Measurements from ENCODE around the gene ACP2. TPM values are rescaled to one million over a fixed set of nuclear protein-coding genes. Genes with fewer than 3 reads are reported as not detected.
A peak's percentile ranks its signal among the peaks of the same experiment; 100 is the strongest.
"Not testable (repeated sequence)": the region's sequence is repeated elsewhere in the genome, so short reads cannot be mapped to it uniquely, and the experiment has no call there.

Gene ACP2
- total RNA-seq, 1 donor from 2014 or later: 40.8 TPM

GRCh38 chr11:47192111-47192510 is 56.5 kb downstream of the ACP2 start:
- no peaks in the 10 kb centered on the region for H3K27me3 Mint-ChIP-seq (ENCODE audit: low read depth, unreplicated experiment)
- H3K36me3 Mint-ChIP-seq (ENCODE audit: low read depth, unreplicated experiment): no peaks in the 10 kb centered on the region
- no peak for DNase-seq (ENCODE audit: low read depth)
- Histone ChIP-seq H3K79me2 (ENCODE audit: insufficient read depth, low read length) (no peaks in the 10 kb centered on the region), H3K36me3 (ENCODE audit: insufficient read depth, low read length) (no peaks in the 10 kb centered on the region), H3K27me3 (ENCODE audit: insufficient read depth, low read length) (no peaks in the 10 kb centered on the region), H3K4me3 (ENCODE audit: insufficient read depth, low read depth, low read length) (no peak overlapping the region), H4K20me1 (ENCODE audit: insufficient read depth, low read length) (no peaks in the 10 kb centered on the region), H3K27ac (ENCODE audit: low read depth, low read length) (no peak overlapping the region), H3K9ac (ENCODE audit: low read length) (no peak overlapping the region), H2AFZ (ENCODE audit: low read depth, low read length) (no peak overlapping the region), H3K9me3 (ENCODE audit: insufficient read depth, low read depth, low read length) (no peaks in the 10 kb centered on the region), H3K4me1 (ENCODE audit: insufficient read depth, low read length) (peaks cover 18% of the 10 kb centered on the region), H3K4me2 (ENCODE audit: low read length) (no peak overlapping the region)
- H3K4me3 Mint-ChIP-seq (ENCODE audit: unreplicated experiment): no peak overlapping the region
- H3K9me3 Mint-ChIP-seq (ENCODE audit: unreplicated experiment): no peaks in the 10 kb centered on the region
- no peak overlapping the region for H3K27ac Mint-ChIP-seq (ENCODE audit: unreplicated experiment)
- TF ChIP-seq, protein P1, sequence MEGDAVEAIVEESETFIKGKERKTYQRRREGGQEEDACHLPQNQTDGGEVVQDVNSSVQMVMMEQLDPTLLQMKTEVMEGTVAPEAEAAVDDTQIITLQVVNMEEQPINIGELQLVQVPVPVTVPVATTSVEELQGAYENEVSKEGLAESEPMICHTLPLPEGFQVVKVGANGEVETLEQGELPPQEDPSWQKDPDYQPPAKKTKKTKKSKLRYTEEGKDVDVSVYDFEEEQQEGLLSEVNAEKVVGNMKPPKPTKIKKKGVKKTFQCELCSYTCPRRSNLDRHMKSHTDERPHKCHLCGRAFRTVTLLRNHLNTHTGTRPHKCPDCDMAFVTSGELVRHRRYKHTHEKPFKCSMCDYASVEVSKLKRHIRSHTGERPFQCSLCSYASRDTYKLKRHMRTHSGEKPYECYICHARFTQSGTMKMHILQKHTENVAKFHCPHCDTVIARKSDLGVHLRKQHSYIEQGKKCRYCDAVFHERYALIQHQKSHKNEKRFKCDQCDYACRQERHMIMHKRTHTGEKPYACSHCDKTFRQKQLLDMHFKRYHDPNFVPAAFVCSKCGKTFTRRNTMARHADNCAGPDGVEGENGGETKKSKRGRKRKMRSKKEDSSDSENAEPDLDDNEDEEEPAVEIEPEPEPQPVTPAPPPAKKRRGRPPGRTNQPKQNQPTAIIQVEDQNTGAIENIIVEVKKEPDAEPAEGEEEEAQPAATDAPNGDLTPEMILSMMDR (IDR thresholded peaks at IDR 0.05; ENCODE audit: insufficient read depth, low read depth, low read length): no peak
- no peak for TF ChIP-seq EZH2 (IDR thresholded peaks at IDR 0.05; ENCODE audit: insufficient read depth, low read length)
- H3K4me1 Mint-ChIP-seq (ENCODE audit: low read depth, unreplicated experiment): peaks cover 12% of the 10 kb centered on the region
- FAIRE-seq: no peak

DNA sequence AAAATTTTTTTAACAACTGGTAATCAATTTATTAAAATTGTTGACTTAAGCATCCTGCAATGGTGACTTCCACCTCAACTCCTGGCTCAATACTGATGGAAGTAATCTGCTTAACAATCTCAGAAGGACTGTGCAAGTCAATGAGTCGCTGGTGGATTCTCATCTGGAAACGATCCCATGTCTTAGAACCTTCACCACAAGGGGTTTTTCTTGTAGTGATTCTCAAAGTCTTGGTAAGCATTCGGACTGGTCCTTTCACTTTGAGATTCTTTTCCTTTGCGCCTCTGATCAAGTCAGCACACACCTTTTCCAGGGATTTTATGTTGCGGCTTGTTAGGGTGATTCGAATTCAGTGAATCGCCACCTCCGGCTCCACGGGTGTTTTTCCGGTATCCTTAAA is 57.5 kb downstream of the ACP2 start:
- H2AFZ ChIP-seq (ENCODE audit: low read depth, low read length); H3K27ac ChIP-seq (ENCODE audit: low read depth, low read length); H3K27me3 Mint-ChIP-seq (ENCODE audit: low read depth, unreplicated experiment); H3K9me3 ChIP-seq (ENCODE audit: insufficient read depth, low read depth, low read length); H3K36me3 ChIP-seq (ENCODE audit: insufficient read depth, low read length); H3K9ac ChIP-seq (ENCODE audit: low read length); H3K27me3 ChIP-seq (ENCODE audit: insufficient read depth, low read length); FAIRE-seq; H3K36me3 Mint-ChIP-seq (ENCODE audit: low read depth, unreplicated experiment); H4K20me1 ChIP-seq (ENCODE audit: insufficient read depth, low read length); H3K27ac Mint-ChIP-seq (ENCODE audit: unreplicated experiment); H3K4me2 ChIP-seq (ENCODE audit: low read length); H3K79me2 ChIP-seq (ENCODE audit: insufficient read depth, low read length); H3K9me3 Mint-ChIP-seq (ENCODE audit: unreplicated experiment); H3K4me3 ChIP-seq (ENCODE audit: insufficient read depth, low read depth, low read length); H3K4me3 Mint-ChIP-seq (ENCODE audit: unreplicated experiment): not testable (repeated sequence)
- H3K4me1 Mint-ChIP-seq (ENCODE audit: low read depth, unreplicated experiment): peaks cover 15% of the 10 kb centered on the region
- peak; percentile 14 for DNase-seq (ENCODE audit: low read depth)
- H3K4me1 ChIP-seq (ENCODE audit: insufficient read depth, low read length): peaks cover 25% of the 10 kb centered on the region

Other genes with a start within 250 kb of the ACP2 start
- gene ARFGAP2, start 71.9 kb downstream of the ACP2 start, total RNA-seq: 46.3 and 51.0 TPM in 2 replicates
- 34.3 and 35.6 TPM in 2 replicates for gene PACSIN3, start 62.4 kb downstream of the ACP2 start, total RNA-seq
- 40.0 and 47.0 TPM in 2 replicates for gene DDB2, start 33.8 kb downstream of the ACP2 start, total RNA-seq
- 9.8 and 11.2 TPM in 2 replicates for gene NR1H3, start 9.2 kb upstream of the ACP2 start, total RNA-seq
- 22.9 and 24.1 TPM in 2 replicates for gene MADD, start 21.3 kb upstream of the ACP2 start, total RNA-seq
- not detected in 2 replicates for gene MYBPC3, start 103.9 kb upstream of the ACP2 start, total RNA-seq
- gene SPI1, start 129.7 kb upstream of the ACP2 start, total RNA-seq: not detected in 2 replicates
- 76.6 and 92.7 TPM in 2 replicates for gene SLC39A13, start 159.8 kb upstream of the ACP2 start, total RNA-seq
- gene PSMC3, start 177.6 kb upstream of the ACP2 start, total RNA-seq: 124 and 130 TPM in 2 replicates
- gene RAPSN, start 200.3 kb upstream of the ACP2 start, total RNA-seq: 0.86 and 0.96 TPM in 2 replicates